LNCAP (cell line): ENCODE data around the gene ADAM11.

Source experiments
- CTCF ChIP-seq: fragments of 450-650 bp; IDR thresholded peaks from 2 replicates; pipeline ENCODE4 v1.5.1; 2017; ENCODE audit warnings: mild to moderate bottlenecking

ADAM11 gene

DNA sequence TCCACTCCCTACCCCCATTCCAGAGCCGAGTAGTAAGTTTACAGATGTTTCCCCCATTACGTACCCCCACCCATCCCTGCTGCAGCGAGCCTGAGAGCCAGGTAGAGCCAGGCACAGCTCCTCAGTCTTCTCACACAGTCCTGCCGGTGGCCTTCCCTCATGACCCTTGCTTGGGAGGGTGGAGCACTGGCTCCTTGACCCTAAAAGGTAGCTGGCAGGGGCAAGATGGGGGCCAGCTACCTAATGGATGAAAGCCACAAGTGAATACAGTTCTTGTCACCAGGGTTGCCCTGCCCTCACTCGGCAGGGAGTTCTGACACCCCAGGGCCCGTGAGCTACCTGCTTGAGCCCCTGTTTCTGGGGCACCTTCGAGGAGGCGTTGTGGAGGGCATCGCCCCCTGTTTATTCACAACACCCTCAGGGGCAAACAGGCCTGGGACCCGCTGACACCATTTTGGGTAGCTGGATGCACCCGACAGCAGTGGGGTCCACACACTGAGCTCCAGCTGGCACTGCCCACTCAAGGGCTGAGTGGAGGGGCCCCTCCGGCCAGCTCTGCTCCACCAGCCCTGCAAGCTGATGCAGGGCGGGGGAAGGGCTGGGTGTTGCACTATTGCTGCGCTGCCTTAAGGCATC is 22.2 kb downstream of the ADAM11 start:
- TF ChIP-seq CTCF: no peak

- TF ChIP-seq CTCF: no peak
These were observed 22.9 kb downstream of the ADAM11 start for GRCh38 chr17:44781551-44782325.

DNA sequence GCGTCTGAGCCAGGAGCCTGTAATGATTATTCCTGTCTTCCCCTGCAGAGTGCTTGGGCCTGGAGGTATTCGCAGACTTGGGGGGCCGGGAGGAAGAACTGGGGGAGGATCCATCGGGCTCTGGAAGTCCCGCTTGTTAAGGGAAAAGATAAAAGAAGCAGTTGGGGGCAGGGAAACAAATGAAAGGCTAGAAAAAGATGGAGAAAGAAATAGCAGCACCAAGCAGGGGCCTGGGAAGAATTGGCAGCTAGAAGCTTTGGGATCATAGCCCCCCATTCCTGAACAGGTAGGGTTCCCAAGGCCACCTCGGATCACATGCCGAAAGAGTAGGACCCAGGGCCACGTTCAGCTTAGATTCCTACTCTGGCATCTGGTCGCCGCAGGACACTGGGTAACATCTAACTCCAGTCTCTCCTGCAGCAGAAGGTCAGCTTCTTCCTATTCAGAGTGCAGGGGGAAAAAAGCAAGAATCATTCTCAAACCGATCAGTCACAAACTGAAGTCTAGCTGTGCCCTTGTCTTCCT is 23.6 kb downstream of the ADAM11 start:
- TF ChIP-seq CTCF: no peak

DNA sequence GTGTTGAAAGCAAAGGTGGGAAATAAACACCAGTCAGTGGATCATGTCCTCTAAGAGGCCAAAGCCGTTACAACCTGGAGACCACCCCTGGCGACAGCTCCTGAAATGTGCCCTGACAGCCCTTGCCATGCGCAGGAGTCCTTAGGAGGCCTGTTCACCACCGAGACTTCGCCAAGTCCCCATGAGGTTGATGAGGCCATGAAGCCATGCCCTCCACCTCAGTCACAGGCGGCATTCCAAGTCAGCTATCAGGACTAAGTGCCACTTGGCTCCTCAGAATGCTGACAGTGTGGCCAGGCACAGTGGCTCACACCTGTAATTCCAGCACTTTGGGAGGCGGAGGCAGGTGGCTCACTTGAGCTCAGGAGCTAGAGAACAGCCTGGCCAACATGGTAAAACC is 27.1 kb downstream of the ADAM11 start:
- no peak for TF ChIP-seq CTCF

DNA sequence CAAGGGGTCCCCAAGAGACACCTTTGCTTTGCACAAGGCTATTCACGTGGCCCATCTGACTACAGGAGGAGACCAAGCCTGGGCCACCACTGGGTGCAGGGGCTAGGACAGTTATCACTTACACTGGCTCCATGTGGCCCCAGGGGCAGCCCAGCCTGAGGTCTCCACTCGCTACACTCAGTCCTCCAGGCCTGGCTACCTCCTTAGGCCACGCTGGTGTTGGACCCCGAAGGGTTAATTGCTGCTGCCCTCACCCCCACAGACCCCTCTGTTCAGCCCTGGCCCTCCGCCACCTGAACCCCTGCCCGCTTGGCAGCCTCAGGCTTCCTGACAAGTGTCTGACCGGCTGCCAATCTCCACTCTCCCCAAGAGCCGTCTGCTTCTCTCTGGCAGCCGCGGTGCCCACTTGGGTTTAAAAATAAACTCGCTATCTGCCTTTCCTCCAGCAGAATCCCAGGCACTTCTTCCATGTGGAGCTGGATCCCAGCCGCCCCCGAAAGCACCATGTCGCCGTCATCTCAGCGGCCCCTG is 27.8 kb downstream of the ADAM11 start:
- no peak for TF ChIP-seq CTCF

DNA sequence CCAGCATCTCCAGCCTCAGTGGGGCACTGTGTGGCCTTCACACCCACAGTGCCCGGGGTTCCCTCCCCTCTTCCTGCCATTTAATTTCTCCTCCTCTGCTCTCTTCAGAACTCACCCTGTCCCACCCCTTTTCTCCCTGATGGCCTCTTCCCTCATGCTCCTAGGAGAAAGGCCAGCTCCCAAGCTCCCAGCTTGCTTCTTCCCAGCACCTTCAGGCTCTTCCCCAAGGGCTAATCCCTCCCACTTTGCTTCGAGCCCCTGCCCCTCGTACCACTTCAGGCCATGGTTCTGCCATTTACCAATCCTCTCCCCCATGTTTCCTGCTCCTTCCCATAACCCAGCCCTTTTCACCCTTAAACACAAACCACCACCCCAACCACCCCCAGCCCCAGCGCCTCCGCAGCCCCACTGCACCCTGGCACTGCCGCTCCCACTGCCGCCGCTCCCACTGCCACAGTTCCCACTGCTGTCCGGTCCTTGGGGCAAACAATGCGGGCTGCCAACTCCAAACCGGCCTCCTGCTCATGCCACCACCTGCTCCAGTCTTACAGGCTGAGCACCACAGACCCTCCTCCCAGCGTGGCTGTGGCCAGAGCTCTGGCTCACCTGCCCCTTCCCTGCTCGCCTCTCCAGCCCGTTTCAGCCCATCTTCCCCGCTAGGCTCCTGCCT is 28.6 kb downstream of the ADAM11 start:
- no peak for TF ChIP-seq CTCF

DNA sequence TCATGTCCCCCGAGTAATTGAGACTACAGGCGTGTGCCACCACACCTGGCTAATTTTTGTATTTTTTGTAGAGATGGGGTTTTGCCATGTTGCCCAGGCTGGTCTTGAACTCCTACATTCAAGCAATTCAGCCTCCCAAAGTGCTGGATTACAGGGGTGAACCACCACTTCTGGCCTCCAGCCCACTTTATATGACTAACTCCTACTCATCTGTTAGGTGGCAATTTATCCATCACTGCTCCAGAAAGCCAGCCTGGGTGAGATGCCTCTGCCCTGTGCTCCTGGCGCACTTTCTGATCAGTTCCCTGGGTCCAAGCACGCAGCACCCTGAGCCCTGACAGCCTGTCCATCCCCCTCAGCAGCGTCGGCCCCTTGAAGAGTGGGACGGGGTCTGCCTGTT is 29.4 kb downstream of the ADAM11 start:
- no peak for TF ChIP-seq CTCF
